Measurements from ENCODE around the gene ABTB2. TPM values are rescaled to one million over a fixed set of nuclear protein-coding genes. Genes with fewer than 3 reads are reported as not detected.

ABTB2 gene
- total RNA-seq, 2 experiments from 2014 or later: 2.4 to 2.5 TPM

- peak; percentile 64 for ATAC-seq
- peak overlapping the region; percentile 21 for H3K4me3 Mint-ChIP-seq
Measured at GRCh38 chr11:34243600-34244464, 114.0 kb downstream of the ABTB2 start.

GRCh38 chr11:34242037-34242625 lies 115.7 kb downstream of the ABTB2 start:
- peaks cover 83% of the 10 kb centered on the region for H3K4me1 Mint-ChIP-seq (ENCODE audit: low read depth)
- POLR2A ChIA-PET: interaction anchor here (1.0 to 1.7 kb wide), 3 partner anchors 8 to 115 kb away, joined by 3 to 5 read pairs (median 4); partner anchors contain the start of gene ABTB2
- TF ChIP-seq CTCF (IDR thresholded peaks at IDR 0.05): no peak
- peak overlapping the region; percentile 66 for H3K27ac Mint-ChIP-seq
- CTCF ChIA-PET: interaction anchor here (1.5 to 4.6 kb wide), 2 partner anchors 68 to 116 kb away, joined by 4 to 17 read pairs; partner anchors contain the start of gene ABTB2
- H3K36me3 Mint-ChIP-seq (ENCODE audit: low read depth): peaks cover 2% of the 10 kb centered on the region
- intact Hi-C loops (cut with micrococcal nuclease): loop anchor here (5.0 to 10.0 kb wide), 2 partner anchors 65 to 347 kb away; partner anchors contain the start of gene LMO2
- no peaks in the 10 kb centered on the region for H3K27me3 Mint-ChIP-seq
- H3K4me3 Mint-ChIP-seq: no peak overlapping the region
- no peaks in the 10 kb centered on the region for H3K9me3 Mint-ChIP-seq
- ATAC-seq (peak; percentile 9), DNase-seq (no peak)

More at GRCh38 chr11:34243600-34244464, 114.0 kb downstream of the ABTB2 start:
- intact Hi-C loops (cut with micrococcal nuclease): loop anchor here (5.0 to 10.0 kb wide), 2 partner anchors 67 to 349 kb away; partner anchors contain the start of gene LMO2
- peaks cover 92% of the 10 kb centered on the region for H3K4me1 Mint-ChIP-seq (ENCODE audit: low read depth)
- H3K27ac Mint-ChIP-seq: peak overlapping the region; percentile 77
- ChIA-PET POLR2A (interaction anchor here (0.9 to 8.9 kb wide), 3 partner anchors 9 to 192 kb away, joined by 3 to 45 read pairs (median 4); partner anchors contain the start of gene CAPRIN1), CTCF (interaction anchor here (1.2 kb wide), 1 partner anchor 70 kb away, joined by 3 read pairs; no protein-coding TSS in a partner anchor)
- peaks cover 2% of the 10 kb centered on the region for H3K36me3 Mint-ChIP-seq (ENCODE audit: low read depth)
- no peak for TF ChIP-seq CTCF (IDR thresholded peaks at IDR 0.05)
- DNase-seq: peak; percentile 85
- no peaks in the 10 kb centered on the region for H3K9me3 Mint-ChIP-seq
- H3K27me3 Mint-ChIP-seq: no peaks in the 10 kb centered on the region

GRCh38 chr11:34240150-34240494 lies 117.7 kb downstream of the ABTB2 start:
- TF ChIP-seq CTCF (IDR thresholded peaks at IDR 0.05): no peak
- ATAC-seq (peak; percentile 23), DNase-seq (peak; percentile 35)
- ChIA-PET CTCF (interaction anchor here (1.8 to 4.6 kb wide), 2 partner anchors 11 to 66 kb away, joined by 4 to 17 read pairs; no protein-coding TSS in a partner anchor), POLR2A (interaction anchor here (1.3 to 1.8 kb wide), 3 partner anchors 8 to 59 kb away, joined by 3 to 4 read pairs (median 4); no protein-coding TSS in a partner anchor)
- Mint-ChIP-seq H3K9me3 (no peaks in the 10 kb centered on the region), H3K4me1 (ENCODE audit: low read depth) (peaks cover 84% of the 10 kb centered on the region), H3K36me3 (ENCODE audit: low read depth) (no peaks in the 10 kb centered on the region), H3K4me3 (no peak overlapping the region), H3K27me3 (no peaks in the 10 kb centered on the region), H3K27ac (peak overlapping the region; percentile 59)
- intact Hi-C loops (cut with micrococcal nuclease): loop anchor here (5.0 to 10.0 kb wide), 2 partner anchors 63 to 345 kb away; partner anchors contain the start of gene LMO2

- Mint-ChIP-seq H3K4me3 (no peak overlapping the region), H3K36me3 (ENCODE audit: low read depth) (no peaks in the 10 kb centered on the region), H3K4me1 (ENCODE audit: low read depth) (peaks cover 82% of the 10 kb centered on the region), H3K27me3 (no peaks in the 10 kb centered on the region), H3K27ac (peak overlapping the region; percentile 59), H3K9me3 (no peaks in the 10 kb centered on the region)
- ATAC-seq: no peak
- CTCF ChIA-PET: interaction anchor here (1.8 to 4.6 kb wide), 2 partner anchors 11 to 65 kb away, joined by 4 to 17 read pairs; no protein-coding TSS in a partner anchor
- no peak for DNase-seq
- intact Hi-C loops (cut with micrococcal nuclease): loop anchor here (5.0 to 10.0 kb wide), 2 partner anchors 62 to 345 kb away; partner anchors contain the start of gene LMO2
- TF ChIP-seq CTCF (IDR thresholded peaks at IDR 0.05): no peak
- POLR2A ChIA-PET: interaction anchor here (0.6 to 1.8 kb wide), 4 partner anchors 9 to 141 kb away, joined by 3 to 4 read pairs (median 4); no protein-coding TSS in a partner anchor
Measured at GRCh38 chr11:34239465-34240149, 118.2 kb downstream of the ABTB2 start.

Data from activated CD8-positive, alpha-beta T cell treated with anti-CD3 and anti-CD28 coated beads for 36 hours (primary cell).